ENCODE data around the gene ZNF322. TPM values are rescaled to one million over a fixed set of nuclear protein-coding genes. Genes with fewer than 3 reads are reported as not detected.

Gene ZNF322
- total and polyA plus RNA-seq, 10 donors: 6.1 to 25.9 (median 20.3) TPM

- Histone ChIP-seq H3K4me3 (peak overlapping the region; percentile 69 to 98 (median 94)), H3K27me3 (replicated peaks in 1 of 7) (peaks cover 0 to 46% (median 19%) of the 10 kb centered on the region in 7 donors), H3K4me1 (peaks cover 10 to 48% (median 32%) of the 10 kb centered on the region in 6 donors), H3K36me3 (peaks cover 0 to 31% (median 25%) of the 10 kb centered on the region in 6 donors), H3K27ac (peak overlapping the region; percentile 90 to 94 (median 93)), H3K9me3 (no peaks in the 10 kb centered on the region)
- 0 to 1% (median 1%) methylated on average over 38 to 39 of the region's 39 CpGs for WGBS, 5 donors
- intact Hi-C loops (cut with DNase I; ENCODE audit: low total_unique reads): no loop called here
- DNase-seq: peak; percentile 96
- TF ChIP-seq, protein P1, sequence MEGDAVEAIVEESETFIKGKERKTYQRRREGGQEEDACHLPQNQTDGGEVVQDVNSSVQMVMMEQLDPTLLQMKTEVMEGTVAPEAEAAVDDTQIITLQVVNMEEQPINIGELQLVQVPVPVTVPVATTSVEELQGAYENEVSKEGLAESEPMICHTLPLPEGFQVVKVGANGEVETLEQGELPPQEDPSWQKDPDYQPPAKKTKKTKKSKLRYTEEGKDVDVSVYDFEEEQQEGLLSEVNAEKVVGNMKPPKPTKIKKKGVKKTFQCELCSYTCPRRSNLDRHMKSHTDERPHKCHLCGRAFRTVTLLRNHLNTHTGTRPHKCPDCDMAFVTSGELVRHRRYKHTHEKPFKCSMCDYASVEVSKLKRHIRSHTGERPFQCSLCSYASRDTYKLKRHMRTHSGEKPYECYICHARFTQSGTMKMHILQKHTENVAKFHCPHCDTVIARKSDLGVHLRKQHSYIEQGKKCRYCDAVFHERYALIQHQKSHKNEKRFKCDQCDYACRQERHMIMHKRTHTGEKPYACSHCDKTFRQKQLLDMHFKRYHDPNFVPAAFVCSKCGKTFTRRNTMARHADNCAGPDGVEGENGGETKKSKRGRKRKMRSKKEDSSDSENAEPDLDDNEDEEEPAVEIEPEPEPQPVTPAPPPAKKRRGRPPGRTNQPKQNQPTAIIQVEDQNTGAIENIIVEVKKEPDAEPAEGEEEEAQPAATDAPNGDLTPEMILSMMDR (IDR thresholded peaks at IDR 0.05 in 8 of 11, conservative IDR thresholded peaks at IDR 0.05 in 3 of 11): peak; percentile 69 to 98 (median 93)
- no peak for TF ChIP-seq POLR2A (IDR thresholded peaks at IDR 0.05)
- peak; percentile 61 to 84 (median 82) for TF ChIP-seq POLR2AphosphoS5 (IDR thresholded peaks at IDR 0.05)
Measured at GRCh38 chr6:26595669-26596269, 63.8 kb downstream of the ZNF322 start.

DNA sequence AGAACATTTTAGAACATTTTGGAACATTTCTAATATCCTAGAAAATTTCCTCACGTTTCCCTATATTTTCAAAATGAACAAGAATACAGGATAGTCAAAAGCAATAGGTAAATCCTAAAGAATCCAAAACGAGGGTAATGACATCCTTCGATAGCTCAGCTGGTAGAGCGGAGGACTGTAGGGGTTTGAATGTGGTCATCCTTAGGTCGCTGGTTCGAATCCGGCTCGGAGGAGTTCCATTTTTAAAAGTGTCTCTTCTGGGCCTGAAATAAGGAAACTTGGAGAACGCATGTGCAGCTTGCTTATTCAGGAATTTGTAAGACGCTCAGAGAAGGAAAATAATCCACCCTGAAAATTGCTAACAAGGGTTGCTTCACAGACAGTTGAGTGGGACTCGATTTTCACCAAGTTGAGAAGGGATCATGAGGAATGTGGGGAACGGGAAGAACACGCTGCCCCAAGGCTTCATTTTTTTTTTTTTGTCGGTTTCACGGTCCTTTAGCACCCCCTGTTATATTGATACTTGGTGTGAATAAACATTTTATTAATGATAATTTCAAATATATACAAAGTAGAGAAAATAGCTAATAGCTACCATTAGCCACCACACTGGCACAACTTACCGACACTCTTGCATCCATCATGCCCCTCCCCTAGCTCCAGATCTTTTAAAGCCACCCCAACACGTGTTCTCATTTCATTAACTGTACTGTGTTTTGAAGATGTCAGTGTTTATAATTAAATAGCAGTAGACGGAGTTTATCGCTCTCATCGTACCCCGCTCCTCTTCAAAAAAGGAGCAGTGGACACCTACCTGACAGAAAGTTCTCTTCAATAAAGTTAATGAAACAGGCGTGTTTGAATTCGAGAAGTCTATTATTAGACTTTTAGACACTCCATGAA is 64.6 kb downstream of the ZNF322 start:
- peak overlapping the region in 3 of 8 donors; percentile 88 to 97 (median 95) for H3K4me3 ChIP-seq

GRCh38 chr6:26594131-26594498 is 65.4 kb downstream of the ZNF322 start:
- intact Hi-C loops (cut with DNase I; ENCODE audit: low total_unique reads): no loop called here

More for the DNA sequence above, 64.6 kb downstream of the ZNF322 start:
- no peak for DNase-seq
- H3K4me1 ChIP-seq: peaks cover 10 to 48% (median 32%) of the 10 kb centered on the region in 6 donors
- H3K36me3 ChIP-seq: peaks cover 0 to 23% (median 22%) of the 10 kb centered on the region in 6 donors
- intact Hi-C loops (cut with DNase I; ENCODE audit: low total_unique reads): no loop called here
- TF ChIP-seq POLR2AphosphoS5 (IDR thresholded peaks at IDR 0.05) (no peak), POLR2A (IDR thresholded peaks at IDR 0.05) (no peak)
- TF ChIP-seq, protein P1 (IDR thresholded peaks at IDR 0.05 in 8 of 11, conservative IDR thresholded peaks at IDR 0.05 in 3 of 11): no peak
- H3K27ac ChIP-seq: peak overlapping the region in 7 of 8 donors; percentile 91 to 94 (median 93)
- H3K27me3 ChIP-seq (replicated peaks in 1 of 7): peaks cover 0 to 48% (median 19%) of the 10 kb centered on the region in 7 donors
- H3K9me3 ChIP-seq: no peaks in the 10 kb centered on the region
- WGBS, 5 donors: 25 to 31% (median 27%) methylated on average over 23 of the region's 23 CpGs

More at GRCh38 chr6:26594131-26594498, 65.4 kb downstream of the ZNF322 start:
- WGBS, 5 donors: 22 to 33% (median 25%) methylated on average over 6 of the region's 6 CpGs
- H3K4me1 ChIP-seq: peaks cover 10 to 45% (median 32%) of the 10 kb centered on the region in 6 donors
- H3K27me3 ChIP-seq (replicated peaks in 1 of 7): peaks cover 0 to 49% (median 19%) of the 10 kb centered on the region in 7 donors
- no peaks in the 10 kb centered on the region for H3K9me3 ChIP-seq
- peaks cover 0 to 14% (median 13%) of the 10 kb centered on the region in 6 donors for H3K36me3 ChIP-seq
- no peak overlapping the region for H3K27ac ChIP-seq
- no peak overlapping the region for H3K4me3 ChIP-seq
- DNase-seq: no peak
- TF ChIP-seq POLR2A (IDR thresholded peaks at IDR 0.05) (no peak), POLR2AphosphoS5 (IDR thresholded peaks at IDR 0.05) (no peak)
- TF ChIP-seq, protein P1 (IDR thresholded peaks at IDR 0.05 in 8 of 11, conservative IDR thresholded peaks at IDR 0.05 in 3 of 11): no peak
